HEK293 (cell line): ENCODE data around the gene RBM19.

Source experiments
- CTCF ChIA-PET: fragments of 350-600 bp; formaldehyde crosslinking; extraction: SDS; loops from one replicate; lab custom pipeline; 2021; ENCODE audit warnings: antibody characterized with exemption; lab: Yijun Ruan, JAX
- POLR2A ChIA-PET: fragments of 300-600 bp; formaldehyde crosslinking; extraction: SDS; loops from one replicate; lab custom pipeline; 2020; ENCODE audit warnings: antibody characterized with exemption, inconsistent platforms; lab: Yijun Ruan, JAX
- H3K27ac ChIP-seq: fragments of 200-500 bp; sonication (Bioruptor generic); 2 replicates; pipeline ENCODE4 v1.5.1; 2014; ENCODE audit warnings: low read depth, low read length, control low read depth, inconsistent platforms; ENCODE audit errors: extremely low read depth
- H3K36me3 ChIP-seq, 2 experiments: fragments of 200-500 bp in 1 of 2; sonication (Bioruptor generic) in 1 of 2; 1 replicate in 1 of 2; 2 replicates in 1 of 2; pipeline ENCODE4 v1.5.1; 2014 to 2017; ENCODE audit warnings: inconsistent platforms in 2 of 2, low read length in 2 of 2; ENCODE audit not compliant: control insufficient read depth in 2 of 2, insufficient read depth in 1 of 2
- H3K4me1 ChIP-seq: fragments of 200-500 bp; sonication (Bioruptor generic); 2 replicates; pipeline ENCODE4 v1.5.1; 2014; ENCODE audit warnings: mild to moderate bottlenecking, low read length, inconsistent platforms; ENCODE audit not compliant: control insufficient read depth, insufficient read depth
- H3K4me3 ChIP-seq: 2 replicates; pipeline ENCODE4 v1.5.1; 2011; ENCODE audit warnings: low read depth, mild to moderate bottlenecking, control low read depth, low read length, moderate library complexity
- H3K9me3 ChIP-seq: fragments of 200-500 bp; sonication (Bioruptor generic); 2 replicates; pipeline ENCODE4 v1.5.1; 2014; ENCODE audit warnings: low read depth, low read length, inconsistent platforms; ENCODE audit not compliant: control insufficient read depth, insufficient read depth
- CTCF ChIP-seq: fragments of 450-650 bp; formaldehyde crosslinking; IDR thresholded peaks from 2 replicates; pipeline ENCODE4 v1.5.1; 2016; ENCODE audit warnings: missing biosample characterization, missing genetic modification characterization
- MZF1 ChIP-seq: fragments of 450-650 bp; formaldehyde crosslinking; IDR thresholded peaks from 2 replicates; pipeline ENCODE4 v1.5.1; 2017; ENCODE audit warnings: missing biosample characterization, missing genetic modification characterization, borderline replicate concordance
- OVOL3 ChIP-seq: fragments of 450-650 bp; formaldehyde crosslinking; IDR thresholded peaks from 2 replicates; pipeline ENCODE4 v1.5.1; 2016; ENCODE audit warnings: missing biosample characterization, missing genetic modification characterization
- SP2 ChIP-seq: fragments of 450-650 bp; formaldehyde crosslinking; IDR thresholded peaks from 2 replicates; pipeline ENCODE4 v1.5.1; 2016; ENCODE audit warnings: missing biosample characterization, missing genetic modification characterization
- TCF7L2 ChIP-seq: IDR thresholded peaks from 2 replicates; pipeline ENCODE4 v1.6.1; 2011; ENCODE audit warnings: low read depth, mild to moderate bottlenecking, inconsistent platforms, low read length, moderate library complexity, borderline replicate concordance
- ZBTB17 ChIP-seq: fragments of 450-650 bp; formaldehyde crosslinking; IDR thresholded peaks from 2 replicates; pipeline ENCODE4 v1.5.1; 2016; ENCODE audit warnings: missing biosample characterization, missing genetic modification characterization
- ZFHX2 ChIP-seq: fragments of 450-650 bp; formaldehyde crosslinking; conservative IDR thresholded peaks from 2 replicates; pipeline ENCODE4 v1.5.1; 2016; ENCODE audit warnings: missing biosample characterization, missing genetic modification characterization
- ZNF16 ChIP-seq: fragments of 450-650 bp; formaldehyde crosslinking; IDR thresholded peaks from 2 replicates; pipeline ENCODE4 v1.5.1; 2016; ENCODE audit warnings: low read depth, missing biosample characterization, missing genetic modification characterization
- ZNF274 ChIP-seq, 2 experiments: fragments of 200-500 bp in 1 of 2; fragments of 450-650 bp in 1 of 2; sonication (Bioruptor generic) in 1 of 2; formaldehyde crosslinking in 1 of 2; IDR thresholded peaks; 2 replicates each; pipeline versions ENCODE4 v1.5.1 to v1.6.1; 2014 to 2016; ENCODE audit warnings: borderline replicate concordance in 1 of 2, inconsistent platforms in 1 of 2, low read length in 1 of 2, missing biosample characterization in 1 of 2, missing genetic modification characterization in 1 of 2
- ZNF335 ChIP-seq: fragments of 450-650 bp; formaldehyde crosslinking; conservative IDR thresholded peaks from 2 replicates; pipeline ENCODE4 v1.5.1; 2016; ENCODE audit warnings: missing biosample characterization, missing genetic modification characterization
- ZNF362 ChIP-seq: fragments of 450-650 bp; formaldehyde crosslinking; IDR thresholded peaks from 2 replicates; pipeline ENCODE4 v1.5.1; 2016; ENCODE audit warnings: missing biosample characterization, missing genetic modification characterization
- ZNF394 ChIP-seq: fragments of 450-650 bp; formaldehyde crosslinking; IDR thresholded peaks from 2 replicates; pipeline ENCODE4 v1.5.1; 2016; ENCODE audit warnings: missing biosample characterization, missing genetic modification characterization, mild to moderate bottlenecking, moderate library complexity, borderline replicate concordance
- ZNF404 ChIP-seq: fragments of 450-650 bp; formaldehyde crosslinking; IDR thresholded peaks from 2 replicates; pipeline ENCODE4 v1.5.1; 2017; ENCODE audit warnings: missing biosample characterization, missing genetic modification characterization
- ZNF501 ChIP-seq: fragments of 450-650 bp; formaldehyde crosslinking; IDR thresholded peaks from 2 replicates; pipeline ENCODE4 v1.5.1; 2016; ENCODE audit warnings: missing biosample characterization, missing genetic modification characterization
- ZNF521 ChIP-seq: fragments of 450-650 bp; formaldehyde crosslinking; IDR thresholded peaks from 2 replicates; pipeline ENCODE4 v1.5.1; 2017; ENCODE audit warnings: missing biosample characterization, mild to moderate bottlenecking, missing genetic modification characterization
- ZNF529 ChIP-seq: fragments of 450-650 bp; formaldehyde crosslinking; IDR thresholded peaks from 2 replicates; pipeline ENCODE4 v1.5.1; 2017; ENCODE audit warnings: missing genetic modification characterization, missing biosample characterization; ENCODE audit not compliant: insufficient replicate concordance
- ZNF530 ChIP-seq: fragments of 450-650 bp; formaldehyde crosslinking; IDR thresholded peaks from 2 replicates; pipeline ENCODE4 v1.5.1; 2016; ENCODE audit warnings: low read depth, missing biosample characterization, missing genetic modification characterization
- ZNF548 ChIP-seq: fragments of 450-650 bp; formaldehyde crosslinking; IDR thresholded peaks from 2 replicates; pipeline ENCODE4 v1.5.1; 2016; ENCODE audit warnings: missing biosample characterization, missing genetic modification characterization
- ZNF654 ChIP-seq: fragments of 450-650 bp; formaldehyde crosslinking; IDR thresholded peaks from 2 replicates; pipeline ENCODE4 v1.5.1; 2016; ENCODE audit warnings: low read depth, missing biosample characterization, missing genetic modification characterization
- ZNF660 ChIP-seq: fragments of 450-650 bp; IDR thresholded peaks from 2 replicates; pipeline ENCODE4 v1.5.1; 2018; ENCODE audit warnings: missing biosample characterization, mild to moderate bottlenecking, missing genetic modification characterization
- ZNF664 ChIP-seq: fragments of 450-650 bp; formaldehyde crosslinking; IDR thresholded peaks from 2 replicates; pipeline ENCODE4 v1.5.1; 2016; ENCODE audit warnings: missing biosample characterization, missing genetic modification characterization
- ZNF677 ChIP-seq: fragments of 450-650 bp; IDR thresholded peaks from 2 replicates; pipeline ENCODE4 v1.5.0; 2018; ENCODE audit warnings: missing biosample characterization, mild to moderate bottlenecking, missing genetic modification characterization, moderate library complexity
- ZSCAN23 ChIP-seq: fragments of 450-650 bp; formaldehyde crosslinking; IDR thresholded peaks from 2 replicates; pipeline ENCODE4 v1.5.1; 2016; ENCODE audit warnings: missing biosample characterization, missing genetic modification characterization

The RBM19 gene

GRCh38 chr12:113912760-113913329 is 53.3 kb downstream of the RBM19 start:
- no peaks in the 10 kb centered on the region for H3K4me1 ChIP-seq
- H3K9me3 ChIP-seq = no peaks in the 10 kb centered on the region
- peak; percentile 75 for TF ChIP-seq CTCF (tag by site-specific recombination)
- TF ChIP-seq ZNF654 = peak; percentile 92
- TF ChIP-seq ZNF664 (tag by site-specific recombination) = no peak
- H3K27ac ChIP-seq = no peak overlapping the region
- H3K4me3 ChIP-seq = no peak overlapping the region
- CTCF ChIA-PET = interaction anchor here (0.6 to 1.8 kb wide), 14 partner anchors 10 to 624 kb away, joined by 3 to 12 read pairs (median 3); no protein-coding TSS in a partner anchor
- POLR2A ChIA-PET = no interaction called here
- peaks cover 0 to 28% of the 10 kb centered on the region in 2 experiments; a peak in 1 of 3 replicates for H3K36me3 ChIP-seq

- ChIA-PET POLR2A (no interaction called here), CTCF (interaction anchor here (0.6 to 1.7 kb wide), 13 partner anchors 9 to 625 kb away, joined by 3 to 9 read pairs (median 3); no protein-coding TSS in a partner anchor)
- TF ChIP-seq TCF7L2 = no peak
- Histone ChIP-seq H3K36me3 (peaks cover 0 to 32% of the 10 kb centered on the region in 2 experiments; a peak in 1 of 3 replicates), H3K4me3 (no peak overlapping the region), H3K27ac (no peak overlapping the region), H3K4me1 (no peaks in the 10 kb centered on the region), H3K9me3 (no peaks in the 10 kb centered on the region)
Measured at GRCh38 chr12:113911971-113912759, 54.0 kb downstream of the RBM19 start.

- TF ChIP-seq ZNF16 (tag by site-specific recombination) = no peak
- TF ChIP-seq ZFHX2 (tag by site-specific recombination) = no peak
- TF ChIP-seq SP2 = no peak
- TF ChIP-seq OVOL3 (tag by site-specific recombination) = no peak
- no peak for TF ChIP-seq ZSCAN23
- no peak for TF ChIP-seq ZNF404 (tag by site-specific recombination)
- no peak for TF ChIP-seq ZNF394
- no peak for TF ChIP-seq MZF1 (tag by site-specific recombination)
- TF ChIP-seq ZNF362 = no peak
- TF ChIP-seq ZNF660 (tag by site-specific recombination) = no peak
- no peak for TF ChIP-seq ZNF530 (tag by site-specific recombination)
- no peak for TF ChIP-seq ZNF521 (tag by site-specific recombination)
- TF ChIP-seq ZNF501 (tag by site-specific recombination) = no peak
- TF ChIP-seq ZNF274 (IDR thresholded peaks at IDR 0.05; ENCODE audit: low read length) = no peak
- no peak for TF ChIP-seq ZNF274 (tag by site-specific recombination; IDR thresholded peaks at IDR 0.05; ENCODE audit: borderline replicate concordance)
- TF ChIP-seq ZBTB17 (tag by site-specific recombination) = no peak
- no peak for TF ChIP-seq ZNF529 (tag by site-specific recombination)
- no peak for TF ChIP-seq ZNF677
- TF ChIP-seq ZNF548 (tag by site-specific recombination) = no peak
- no peak for TF ChIP-seq ZNF335 (tag by site-specific recombination)
- TF ChIP-seq, all 188 proteins: peak for 0
- ChIA-PET POLR2A (no interaction called here), CTCF (no interaction called here)
- H3K27ac ChIP-seq = no peak overlapping the region
- H3K4me3 ChIP-seq = no peak overlapping the region
- no peaks in the 10 kb centered on the region for H3K4me1 ChIP-seq
- no peaks in the 10 kb centered on the region for H3K9me3 ChIP-seq
- H3K36me3 ChIP-seq = peaks cover 0 to 28% of the 10 kb centered on the region in 2 experiments; a peak in 1 of 3 replicates
Measured at GRCh38 chr12:113910751-113911272, 55.3 kb downstream of the RBM19 start.
